Tibial nerve (tissue), 3 donors: Measurements from ENCODE around the gene TNP2.

Experiments
- EP300 ChIP-seq, 2 donors: sonication (generic); formaldehyde crosslinking; IDR thresholded peaks; one replicate each; pipeline ENCODE4 v1.6.1; 2017; ENCODE audit warnings: antibody characterized with exemption in 2 of 2, mild to moderate bottlenecking in 1 of 2
- POLR2A ChIP-seq, 2 donors: fragments of 450-650 bp; IDR thresholded peaks; one replicate each; pipeline ENCODE4 v1.6.1; 2017; ENCODE audit warnings: antibody characterized with exemption in 2 of 2, mild to moderate bottlenecking in 2 of 2, moderate library complexity in 2 of 2

- TF ChIP-seq POLR2A (IDR thresholded peaks at IDR 0.05): peak in 1 of 2 donors; percentile 7
- TF ChIP-seq EP300 (IDR thresholded peaks at IDR 0.05): peak in 1 of 2 donors; percentile 19
Measured at GRCh38 chr16:11232852-11233726, 36.0 kb downstream of the TNP2 start.
